ENCODE data around the gene ITSN1. TPM values are rescaled to one million over a fixed set of nuclear protein-coding genes. Genes with fewer than 3 reads are reported as not detected.

ITSN1 gene
- polyA plus RNA-seq, 1 donor from 2014 or later = 35.1 TPM

GRCh38 chr21:33662046-33662445 lies 19.7 kb downstream of the ITSN1 start:
- no peak overlapping the region for H3K4me3 ChIP-seq (ENCODE audit: low read length)
- no peaks in the 10 kb centered on the region for H3F3A ChIP-seq (ENCODE audit: insufficient read depth, low read length, poor library complexity, severe bottlenecking)
- H3K9me3 ChIP-seq (ENCODE audit: low read length) = no peaks in the 10 kb centered on the region
- H2AFZ ChIP-seq (ENCODE audit: low read depth, low read length) = no peak overlapping the region
- no peaks in the 10 kb centered on the region for H3K36me3 ChIP-seq (ENCODE audit: insufficient read depth, low read length)
- H3K27ac ChIP-seq (ENCODE audit: low read length) = no peak overlapping the region
- no peaks in the 10 kb centered on the region for H3K27me3 ChIP-seq (ENCODE audit: insufficient read depth, low read depth, low read length)
- H3K9me2 ChIP-seq (ENCODE audit: insufficient read depth, low read length) = no peaks in the 10 kb centered on the region
- peaks cover 71% of the 10 kb centered on the region for H3K79me2 ChIP-seq (replicated peaks; ENCODE audit: insufficient read depth, low read length)
- H4K20me1 ChIP-seq (ENCODE audit: insufficient read depth) = no peaks in the 10 kb centered on the region
- TF ChIP-seq RAD21 (conservative IDR thresholded peaks at IDR 0.05) (no peak), REST (IDR thresholded peaks at IDR 0.05; ENCODE audit: borderline replicate concordance) (no peak), TAF1 (IDR thresholded peaks at IDR 0.05; ENCODE audit: low read depth) (no peak), MXI1 (conservative IDR thresholded peaks at IDR 0.05; ENCODE audit: poor library complexity, severe bottlenecking) (no peak), EZH2 (IDR thresholded peaks at IDR 0.05; ENCODE audit: borderline replicate concordance, insufficient read depth, low read length, poor library complexity, severe bottlenecking) (no peak), EP300 (conservative IDR thresholded peaks at IDR 0.05; ENCODE audit: poor library complexity, severe bottlenecking) (no peak), SMC3 (conservative IDR thresholded peaks at IDR 0.05; ENCODE audit: poor library complexity) (no peak), POLR2AphosphoS5 (IDR thresholded peaks at IDR 0.05) (no peak)
- TF ChIP-seq, protein P1, sequence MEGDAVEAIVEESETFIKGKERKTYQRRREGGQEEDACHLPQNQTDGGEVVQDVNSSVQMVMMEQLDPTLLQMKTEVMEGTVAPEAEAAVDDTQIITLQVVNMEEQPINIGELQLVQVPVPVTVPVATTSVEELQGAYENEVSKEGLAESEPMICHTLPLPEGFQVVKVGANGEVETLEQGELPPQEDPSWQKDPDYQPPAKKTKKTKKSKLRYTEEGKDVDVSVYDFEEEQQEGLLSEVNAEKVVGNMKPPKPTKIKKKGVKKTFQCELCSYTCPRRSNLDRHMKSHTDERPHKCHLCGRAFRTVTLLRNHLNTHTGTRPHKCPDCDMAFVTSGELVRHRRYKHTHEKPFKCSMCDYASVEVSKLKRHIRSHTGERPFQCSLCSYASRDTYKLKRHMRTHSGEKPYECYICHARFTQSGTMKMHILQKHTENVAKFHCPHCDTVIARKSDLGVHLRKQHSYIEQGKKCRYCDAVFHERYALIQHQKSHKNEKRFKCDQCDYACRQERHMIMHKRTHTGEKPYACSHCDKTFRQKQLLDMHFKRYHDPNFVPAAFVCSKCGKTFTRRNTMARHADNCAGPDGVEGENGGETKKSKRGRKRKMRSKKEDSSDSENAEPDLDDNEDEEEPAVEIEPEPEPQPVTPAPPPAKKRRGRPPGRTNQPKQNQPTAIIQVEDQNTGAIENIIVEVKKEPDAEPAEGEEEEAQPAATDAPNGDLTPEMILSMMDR (IDR thresholded peaks at IDR 0.05; ENCODE audit: poor library complexity, severe bottlenecking) = no peak
- H3K4me2 ChIP-seq (ENCODE audit: low read length) = no peak overlapping the region
- H3K9ac ChIP-seq (ENCODE audit: low read length) = no peak overlapping the region

DNA sequence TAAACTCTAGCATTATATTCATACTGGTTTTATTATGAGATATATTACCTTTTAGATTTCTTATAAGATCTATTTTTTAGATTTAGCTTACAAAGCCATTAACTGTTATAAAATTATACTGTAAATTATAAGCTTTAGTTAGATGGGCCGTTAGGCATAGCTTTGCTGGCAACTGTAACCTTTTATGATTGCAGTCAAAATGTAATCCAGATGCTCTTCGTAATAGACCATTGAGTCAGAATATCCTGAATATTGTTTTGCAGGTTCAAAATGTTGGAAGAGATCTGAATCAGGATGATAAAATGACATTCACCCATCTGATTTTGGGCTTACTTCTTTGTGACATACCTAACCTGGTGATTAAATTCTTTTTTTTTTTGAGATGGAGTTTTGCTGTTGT lies 20.9 kb downstream of the ITSN1 start:
- H3K4me2 ChIP-seq (ENCODE audit: low read length) = no peak overlapping the region
- TF ChIP-seq TAF1 (IDR thresholded peaks at IDR 0.05; ENCODE audit: low read depth) (no peak), EZH2 (IDR thresholded peaks at IDR 0.05; ENCODE audit: borderline replicate concordance, insufficient read depth, low read length, poor library complexity, severe bottlenecking) (no peak), SMC3 (conservative IDR thresholded peaks at IDR 0.05; ENCODE audit: poor library complexity) (no peak), EP300 (conservative IDR thresholded peaks at IDR 0.05; ENCODE audit: poor library complexity, severe bottlenecking) (no peak), RAD21 (conservative IDR thresholded peaks at IDR 0.05) (no peak), POLR2AphosphoS5 (IDR thresholded peaks at IDR 0.05) (no peak), MXI1 (conservative IDR thresholded peaks at IDR 0.05; ENCODE audit: poor library complexity, severe bottlenecking) (no peak), REST (IDR thresholded peaks at IDR 0.05; ENCODE audit: borderline replicate concordance) (no peak)
- TF ChIP-seq, protein P1 (IDR thresholded peaks at IDR 0.05; ENCODE audit: poor library complexity, severe bottlenecking) = no peak
- H3K36me3 ChIP-seq (ENCODE audit: insufficient read depth, low read length) = no peaks in the 10 kb centered on the region
- no peaks in the 10 kb centered on the region for H3K9me2 ChIP-seq (ENCODE audit: insufficient read depth, low read length)
- no peak overlapping the region for H3K27ac ChIP-seq (ENCODE audit: low read length)
- peaks cover 70% of the 10 kb centered on the region for H3K79me2 ChIP-seq (replicated peaks; ENCODE audit: insufficient read depth, low read length)
- no peaks in the 10 kb centered on the region for H3F3A ChIP-seq (ENCODE audit: insufficient read depth, low read length, poor library complexity, severe bottlenecking)
- no peak overlapping the region for H3K4me3 ChIP-seq (ENCODE audit: low read length)
- no peak overlapping the region for H3K9ac ChIP-seq (ENCODE audit: low read length)
- no peaks in the 10 kb centered on the region for H3K9me3 ChIP-seq (ENCODE audit: low read length)
- no peaks in the 10 kb centered on the region for H4K20me1 ChIP-seq (ENCODE audit: insufficient read depth)
- H2AFZ ChIP-seq (ENCODE audit: low read depth, low read length) = no peak overlapping the region
- no peaks in the 10 kb centered on the region for H3K27me3 ChIP-seq (ENCODE audit: insufficient read depth, low read depth, low read length)
